M059J (cell line): ENCODE data around the gene DIP2A. TPM values are rescaled to one million over a fixed set of nuclear protein-coding genes. Genes with fewer than 3 reads are reported as not detected.

ENCODE experiments used
- total RNA-seq: library from RNA; depleted of rRNA; stranded (reverse); fragments of >200 nt; shearing (Covaris generic); gene quantifications from 2 replicates; pipeline ENCODE4 v1.2.3, GENCODE V29; 2014; rRNA removed

The DIP2A gene
- total RNA-seq, 1 experiment from 2014 or later: 20.6 TPM

Other genes starting within 250 kb of the DIP2A start
- gene LSS, start 230.1 kb upstream of the DIP2A start, total RNA-seq: 31.9 and 55.0 TPM in 2 replicates
- gene MCM3AP, start 173.3 kb upstream of the DIP2A start, total RNA-seq: 33.6 and 54.6 TPM in 2 replicates
- 26.4 and 34.9 TPM in 2 replicates for gene YBEY, start 172.5 kb upstream of the DIP2A start, total RNA-seq
- 11.2 and 16.2 TPM in 2 replicates for gene C21orf58, start 135.0 kb upstream of the DIP2A start, total RNA-seq
- 17.0 and 29.0 TPM in 2 replicates for gene PCNT, start 134.7 kb upstream of the DIP2A start, total RNA-seq
- gene S100B, start 146.2 kb downstream of the DIP2A start, total RNA-seq: not detected in 2 replicates
- gene PRMT2, start 176.8 kb downstream of the DIP2A start, total RNA-seq: 75.0 and 117 TPM in 2 replicates